Common myeloid progenitor, CD34-positive (primary cell): Measurements from ENCODE around the gene CASZ1.

Experiments used
- CTCF ChIA-PET: fragments of 350-600 bp; sonication (Branson Sonifier 250); formaldehyde crosslinking; loops from one replicate; lab custom pipeline; 2021; ENCODE audit warnings: antibody characterized with exemption; lab: Charles Lee
- POLR2A ChIA-PET: fragments of 350-600 bp; sonication (Branson Sonifier 250); formaldehyde crosslinking; loops from one replicate; lab custom pipeline; 2021; ENCODE audit warnings: antibody characterized with exemption; lab: Charles Lee
- DNase-seq, 3 donors: peaks; one replicate each; pipeline versions ENCODE4 v3.0.0 to v3.0.0-alpha.2; 2013
- H3K27ac ChIP-seq, 2 experiments: 1 replicate in 1 of 2; 2 replicates in 1 of 2; pipeline ENCODE4 v1.7.0; 2013; ENCODE audit warnings: inconsistent platforms in 2 of 2, low read length in 2 of 2, mild to moderate bottlenecking in 2 of 2, low read depth in 1 of 2, moderate library complexity in 1 of 2; ENCODE audit not compliant: severe bottlenecking in 2 of 2, insufficient read depth in 1 of 2, poor library complexity in 1 of 2
- H3K27me3 ChIP-seq, 5 experiments: replicated peaks in 2 of 5; 1 replicate in 3 of 5; 2 replicates in 2 of 5; pipeline versions ENCODE4 v1.6.1 to v1.7.0; 2013; ENCODE audit warnings: low read length in 4 of 5, mild to moderate bottlenecking in 2 of 5, moderate library complexity in 2 of 5, inconsistent platforms in 1 of 5; ENCODE audit not compliant: insufficient read depth in 5 of 5, control insufficient read depth in 4 of 5
- H3K36me3 ChIP-seq, 4 experiments: 1 replicate in 2 of 4; 2 replicates in 2 of 4; pipeline versions ENCODE4 v1.6.1 to v1.7.0; 2013; ENCODE audit warnings: low read length in 3 of 4, control low read depth in 1 of 4, mild to moderate bottlenecking in 1 of 4; ENCODE audit not compliant: control insufficient read depth in 4 of 4, insufficient read depth in 4 of 4
- H3K4me1 ChIP-seq, 4 experiments: 1 replicate in 3 of 4; 2 replicates in 1 of 4; pipeline versions ENCODE4 v1.6.1 to v1.7.1; 2013; ENCODE audit warnings: low read length in 3 of 4, mild to moderate bottlenecking in 3 of 4, control low read depth in 1 of 4, inconsistent platforms in 1 of 4, moderate library complexity in 1 of 4; ENCODE audit not compliant: control insufficient read depth in 4 of 4, insufficient read depth in 4 of 4; ENCODE audit errors: control extremely low read depth in 1 of 4
- H3K4me3 ChIP-seq, 7 experiments: 1 replicate in 4 of 7; 2 replicates in 3 of 7; pipeline versions ENCODE4 v1.5.1 to v1.7.0; 2013; ENCODE audit warnings: mild to moderate bottlenecking in 7 of 7, low read length in 6 of 7, moderate library complexity in 6 of 7, inconsistent platforms in 2 of 7, low read depth in 2 of 7, control low read depth in 1 of 7; ENCODE audit not compliant: insufficient read depth in 4 of 7, control insufficient read depth in 1 of 7; ENCODE audit errors: extremely low read depth in 1 of 7
- H3K9me3 ChIP-seq, 5 experiments: 1 replicate in 4 of 5; 2 replicates in 1 of 5; pipeline versions ENCODE4 v1.6.1 to v1.7.1; 2013; ENCODE audit warnings: low read length in 4 of 5, mild to moderate bottlenecking in 2 of 5, inconsistent platforms in 1 of 5, low read depth in 1 of 5, moderate library complexity in 1 of 5; ENCODE audit not compliant: control insufficient read depth in 4 of 5, insufficient read depth in 2 of 5; ENCODE audit errors: control extremely low read depth in 1 of 5
- WGBS: methylation state at CpG from one replicate; pipeline ENCODE4 v1.1.5; 2013; ENCODE audit not compliant: insufficient coverage; 5-methylcytosine and 5-hydroxymethylcytosine counted together

Gene CASZ1

DNA sequence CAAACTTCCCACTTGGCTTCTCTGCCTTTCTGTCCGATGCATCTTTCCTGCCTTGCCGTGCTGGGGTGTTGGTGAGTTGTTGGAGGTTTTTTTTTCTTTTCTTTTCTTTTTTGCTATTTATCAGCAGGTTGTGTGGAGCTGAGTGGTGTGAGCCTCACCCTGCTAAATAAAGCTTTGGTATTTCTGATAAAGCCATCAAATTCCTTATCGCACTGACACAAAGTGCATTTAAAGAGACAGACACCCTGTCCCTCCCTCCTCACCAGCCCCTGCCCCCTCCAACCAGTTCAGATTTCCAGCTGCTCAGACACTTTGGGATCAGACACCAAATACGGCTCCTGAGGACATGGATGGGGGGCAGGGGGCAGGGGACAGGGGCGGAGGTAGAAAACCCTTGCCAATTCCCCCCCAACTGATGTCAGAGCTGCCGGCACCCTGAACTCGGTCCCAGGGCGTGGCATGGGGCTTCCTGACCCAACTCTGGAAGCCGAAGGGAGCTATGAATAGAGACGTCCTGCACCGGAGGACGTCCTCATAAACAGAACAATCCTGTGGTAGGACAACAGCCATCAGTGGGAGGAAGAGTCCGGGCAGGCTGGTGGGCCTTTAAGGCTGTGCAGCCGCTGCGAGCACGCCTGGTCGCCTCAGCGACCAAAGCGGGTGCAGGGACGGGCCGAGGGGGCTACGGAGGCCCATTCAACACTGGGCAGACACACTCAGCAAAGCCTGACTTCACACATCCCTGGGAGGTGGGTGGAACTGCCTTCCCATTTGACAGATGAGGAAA, 79.0 kb downstream of the CASZ1 start:
- Histone ChIP-seq H3K9me3 (no peaks in the 10 kb centered on the region), H3K36me3 (no peaks in the 10 kb centered on the region), H3K4me3 (no peak overlapping the region), H3K4me1 (peaks cover 0 to 11% (median 9%) of the 10 kb centered on the region in 4 experiments), H3K27me3 (no peaks in the 10 kb centered on the region), H3K27ac (no peak overlapping the region)
- peak in 1 of 3 donors; percentile 31 for DNase-seq
- 95% methylated on average over 20 of the region's 22 CpGs for WGBS
- POLR2A ChIA-PET: no interaction called here
- CTCF ChIA-PET: interaction anchor here (0.7 kb wide), 1 partner anchor 236 kb away, joined by 3 read pairs; no protein-coding TSS in a partner anchor

DNA sequence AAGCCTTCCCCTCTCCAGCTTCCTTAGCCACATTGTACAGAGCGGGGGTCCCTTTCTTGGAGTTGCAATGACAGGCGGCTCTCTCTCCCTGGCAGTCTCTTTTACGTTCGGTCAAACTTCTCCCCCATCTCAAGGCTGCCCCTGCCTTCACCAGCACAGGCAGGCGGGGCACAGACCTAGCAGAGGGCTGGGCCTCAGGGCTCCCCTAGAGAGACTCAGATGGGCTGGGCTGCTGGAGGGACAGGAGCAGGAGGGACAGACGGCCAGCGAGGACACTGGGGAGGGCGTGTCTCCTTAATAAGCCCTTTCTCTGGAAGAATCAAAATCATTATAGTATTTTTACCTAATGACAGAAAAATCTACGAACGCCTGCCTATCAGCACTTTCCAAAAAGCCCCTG, 79.6 kb downstream of the CASZ1 start:
- Histone ChIP-seq H3K4me1 (peaks cover 0 to 11% (median 9%) of the 10 kb centered on the region in 4 experiments), H3K36me3 (no peaks in the 10 kb centered on the region), H3K4me3 (no peak overlapping the region), H3K27me3 (no peaks in the 10 kb centered on the region), H3K27ac (no peak overlapping the region), H3K9me3 (no peaks in the 10 kb centered on the region)
- CTCF ChIA-PET: interaction anchor here (0.7 kb wide), 1 partner anchor 236 kb away, joined by 3 read pairs; no protein-coding TSS in a partner anchor
- 82% methylated on average over 5 of the region's 10 CpGs for WGBS
- no peak for DNase-seq
- POLR2A ChIA-PET: no interaction called here

DNA sequence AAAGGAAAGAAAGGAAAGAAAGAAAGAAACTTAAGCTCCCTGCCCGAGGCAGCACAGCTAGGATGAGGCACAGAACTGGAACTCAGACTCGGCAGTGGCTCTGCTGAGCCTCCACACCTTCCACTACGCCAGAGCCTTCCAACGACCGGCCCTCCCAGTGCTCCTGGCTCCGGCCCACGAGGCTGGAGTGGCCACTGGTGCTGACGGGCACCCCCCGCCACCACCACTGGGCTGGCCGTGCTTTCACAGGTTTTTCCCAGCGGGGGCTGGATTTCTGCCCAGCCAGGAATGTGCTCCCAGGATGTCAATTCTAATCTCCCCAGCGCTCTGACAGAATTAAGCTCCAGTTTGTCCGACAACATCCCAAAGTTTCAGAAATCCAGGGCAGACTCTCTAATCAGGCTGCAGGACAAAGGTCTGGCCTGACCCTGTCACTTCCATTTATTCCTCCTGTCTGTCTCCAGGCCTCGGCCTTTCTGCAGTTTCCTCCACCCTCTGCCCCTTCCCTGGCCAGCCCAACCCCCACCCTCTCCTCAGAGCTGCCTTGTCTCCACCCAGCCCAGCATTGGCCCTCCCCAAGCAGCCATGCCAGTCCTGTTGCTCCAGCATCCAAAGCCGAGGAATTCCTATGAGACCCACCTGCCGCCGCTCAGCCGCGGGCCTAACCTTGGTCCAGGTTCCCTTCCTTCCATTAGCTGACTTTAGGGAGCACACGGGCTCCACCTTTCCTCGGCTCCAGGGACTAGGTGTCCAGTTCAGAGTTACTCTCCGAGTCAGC, 81.9 kb downstream of the CASZ1 start:
- Histone ChIP-seq H3K27ac (no peak overlapping the region), H3K27me3 (no peaks in the 10 kb centered on the region), H3K4me3 (no peak overlapping the region), H3K9me3 (no peaks in the 10 kb centered on the region), H3K4me1 (peaks cover 0 to 11% (median 9%) of the 10 kb centered on the region in 4 experiments), H3K36me3 (no peaks in the 10 kb centered on the region)
- ChIA-PET CTCF (no interaction called here), POLR2A (interaction anchor here (0.6 kb wide), 1 partner anchor 26 kb away, joined by 5 read pairs; no protein-coding TSS in a partner anchor)
- 95% methylated on average over 21 of the region's 22 CpGs for WGBS
- DNase-seq: no peak

GRCh38 chr1:10713614-10714013, 82.8 kb downstream of the CASZ1 start:
- ChIA-PET CTCF (interaction anchor here (0.9 kb wide), 1 partner anchor 23 kb away, joined by 3 read pairs; no protein-coding TSS in a partner anchor), POLR2A (no interaction called here)
- no peaks in the 10 kb centered on the region for H3K9me3 ChIP-seq
- no peak overlapping the region for H3K4me3 ChIP-seq
- H3K4me1 ChIP-seq: peaks cover 0 to 16% (median 9%) of the 10 kb centered on the region in 4 experiments
- 93% methylated on average over 7 of the region's 7 CpGs for WGBS
- H3K27me3 ChIP-seq: no peaks in the 10 kb centered on the region
- no peak for DNase-seq
- no peak overlapping the region for H3K27ac ChIP-seq
- no peaks in the 10 kb centered on the region for H3K36me3 ChIP-seq

DNA sequence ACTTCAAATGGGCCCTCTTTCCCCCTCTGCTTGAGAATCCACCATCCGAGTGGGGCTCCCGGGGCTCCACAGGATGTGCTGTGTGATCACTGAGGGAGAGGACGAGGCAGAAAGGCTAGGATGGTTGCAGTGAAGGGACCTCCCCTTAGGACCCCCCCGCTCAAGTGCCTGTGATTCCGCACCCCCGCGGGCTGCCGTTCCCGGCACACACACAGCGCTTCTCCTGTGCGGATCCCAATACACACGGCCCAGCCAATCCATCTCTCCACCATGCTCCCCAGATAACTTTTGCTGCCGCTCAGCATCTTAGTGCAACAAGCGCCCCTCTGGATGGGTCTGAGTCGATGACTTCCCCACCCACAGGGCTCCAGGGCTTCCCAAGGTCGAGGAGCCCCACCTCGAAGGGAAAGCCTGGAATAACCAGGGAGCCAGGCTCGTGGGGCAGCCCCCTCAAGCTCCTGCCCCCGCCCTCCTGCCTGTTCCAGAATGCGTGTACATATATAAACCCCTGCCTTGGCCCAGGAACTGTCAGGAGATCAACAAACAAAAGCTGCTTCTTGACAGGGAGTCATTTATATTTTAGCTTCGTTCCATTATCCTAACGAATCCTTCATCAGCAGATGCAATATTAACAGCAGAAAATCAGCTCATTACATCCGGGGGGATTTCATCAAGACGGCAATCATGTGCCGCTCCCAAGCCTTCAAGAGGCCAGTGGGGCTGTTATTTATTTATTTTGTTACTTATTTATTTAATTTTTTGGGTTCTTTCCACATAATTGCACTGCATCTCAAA, 83.7 kb downstream of the CASZ1 start:
- DNase-seq: no peak
- H3K9me3 ChIP-seq: no peaks in the 10 kb centered on the region
- no peaks in the 10 kb centered on the region for H3K36me3 ChIP-seq
- WGBS: 95% methylated on average over 20 of the region's 25 CpGs
- no peak overlapping the region for H3K27ac ChIP-seq
- ChIA-PET POLR2A (interaction anchor here (0.6 kb wide), 1 partner anchor 179 kb away, joined by 4 read pairs; no protein-coding TSS in a partner anchor), CTCF (interaction anchor here (0.9 kb wide), 1 partner anchor 22 kb away, joined by 3 read pairs; no protein-coding TSS in a partner anchor)
- no peak overlapping the region for H3K4me3 ChIP-seq
- peaks cover 0 to 18% (median 9%) of the 10 kb centered on the region in 4 experiments for H3K4me1 ChIP-seq
- no peaks in the 10 kb centered on the region for H3K27me3 ChIP-seq

GRCh38 chr1:10710489-10710888, 86.0 kb downstream of the CASZ1 start:
- no peak for DNase-seq
- H3K27ac ChIP-seq: no peak overlapping the region
- H3K9me3 ChIP-seq: no peaks in the 10 kb centered on the region
- 96% methylated on average over 7 of the region's 7 CpGs for WGBS
- POLR2A ChIA-PET: no interaction called here
- no peaks in the 10 kb centered on the region for H3K36me3 ChIP-seq
- CTCF ChIA-PET: interaction anchor here (1.2 kb wide), 1 partner anchor 19 kb away, joined by 5 read pairs; no protein-coding TSS in a partner anchor
- H3K27me3 ChIP-seq: no peaks in the 10 kb centered on the region
- peaks cover 0 to 7% (median 0%) of the 10 kb centered on the region in 4 experiments for H3K4me1 ChIP-seq
- no peak overlapping the region for H3K4me3 ChIP-seq
